WERI-Rb-1 (cell line): ENCODE results near the gene DGCR6.
"Not testable (repeated sequence)": the region's sequence is repeated elsewhere in the genome, so short reads cannot be mapped to it uniquely, and the experiment has no call there.

Experiments used
- DNase-seq: peaks from one replicate; pipeline ENCODE4 v3.0.0-alpha.2; 2020
- H3K27ac ChIP-seq: fragments of 250-450 bp; sonication (Bioruptor Pico); 2 replicates; pipeline ENCODE4 v1.5.1; 2020; ENCODE audit warnings: mild to moderate bottlenecking, moderate library complexity
- H3K27me3 ChIP-seq: fragments of 250-450 bp; sonication (Bioruptor Pico); 2 replicates; pipeline ENCODE4 v1.5.1; 2021; ENCODE audit warnings: mild to moderate bottlenecking, low read depth, moderate library complexity; ENCODE audit not compliant: insufficient read depth, severe bottlenecking
- H3K36me3 ChIP-seq: fragments of 250-450 bp; sonication (Bioruptor Pico); 2 replicates; pipeline ENCODE4 v1.5.1; 2020; ENCODE audit warnings: mild to moderate bottlenecking, moderate library complexity
- H3K4me3 ChIP-seq: 2 replicates; pipeline ENCODE4 v1.5.1; 2011; ENCODE audit warnings: low read depth, mild to moderate bottlenecking, control low read depth, low read length
- H3K9me3 ChIP-seq: fragments of 250-450 bp; sonication (Bioruptor Pico); 2 replicates; pipeline ENCODE4 v1.5.1; 2021; ENCODE audit warnings: mild to moderate bottlenecking, moderate library complexity; ENCODE audit not compliant: severe bottlenecking
- CTCF ChIP-seq: IDR thresholded peaks from 2 replicates; pipeline ENCODE4 v1.5.1; 2011; ENCODE audit warnings: low read depth, mild to moderate bottlenecking, control low read depth, inconsistent platforms, low read length

The DGCR6 gene

GRCh38 chr22:18935889-18936529 lies 29.9 kb downstream of the DGCR6 start, which contains the start of gene PRODH:
Gene PRODH (minus strand): TSS chr22:18936293. CDS start chr22:18936287, 6 bp downstream.
- Histone ChIP-seq H3K27ac (no peak within 1 kb of the TSS), H3K4me3 (no peak within 1 kb of the TSS), H3K27me3 (no peaks in the 10 kb centered on the region), H3K36me3 (no peaks in the 10 kb centered on the region), H3K9me3 (no peaks in the 10 kb centered on the region)
- TF ChIP-seq CTCF, result no peak
- no peak for DNase-seq

- not testable (repeated sequence) for H3K27me3 ChIP-seq, H3K9me3 ChIP-seq, H3K4me3 ChIP-seq, H3K36me3 ChIP-seq, DNase-seq, H3K27ac ChIP-seq
These were observed 32.6 kb downstream of the DGCR6 start for GRCh38 chr22:18938691-18939090.

GRCh38 chr22:18947105-18947504 lies 41.0 kb downstream of the DGCR6 start:
- not testable (repeated sequence) for H3K27ac ChIP-seq, DNase-seq, H3K27me3 ChIP-seq, H3K4me3 ChIP-seq, H3K9me3 ChIP-seq, H3K36me3 ChIP-seq

- TF ChIP-seq CTCF, result no peak
- Histone ChIP-seq H3K27me3 (no peaks in the 10 kb centered on the region), H3K9me3 (no peaks in the 10 kb centered on the region), H3K36me3 (no peaks in the 10 kb centered on the region), H3K27ac (no peak overlapping the region), H3K4me3 (no peak overlapping the region)
- DNase-seq, result no peak
These were observed 41.8 kb downstream of the DGCR6 start for GRCh38 chr22:18947905-18948304.

GRCh38 chr22:18950141-18950540 lies 44.0 kb downstream of the DGCR6 start:
- no peaks in the 10 kb centered on the region for H3K9me3 ChIP-seq
- H3K27ac ChIP-seq, result no peak overlapping the region
- no peak for TF ChIP-seq CTCF
- no peaks in the 10 kb centered on the region for H3K27me3 ChIP-seq
- H3K36me3 ChIP-seq, result no peaks in the 10 kb centered on the region
- DNase-seq, result no peak
- H3K4me3 ChIP-seq, result no peak overlapping the region

GRCh38 chr22:18952022-18952421 lies 45.9 kb downstream of the DGCR6 start:
- Histone ChIP-seq H3K36me3 (no peaks in the 10 kb centered on the region), H3K4me3 (no peak overlapping the region), H3K27ac (no peak overlapping the region), H3K9me3 (no peaks in the 10 kb centered on the region), H3K27me3 (no peaks in the 10 kb centered on the region)
- no peak for DNase-seq
- no peak for TF ChIP-seq CTCF

GRCh38 chr22:18953128-18953527 lies 47.0 kb downstream of the DGCR6 start:
- H3K27me3 ChIP-seq, H3K4me3 ChIP-seq, H3K9me3 ChIP-seq, H3K27ac ChIP-seq, DNase-seq, H3K36me3 ChIP-seq: not testable (repeated sequence)
